Stimulated activated CD8-positive, alpha-beta memory T cell treated with anti-CD3 and anti-CD28 coated beads, Interleukin-7, amount 100 ng/mL, for 48 hours (primary cell): ENCODE data around the gene ANKRD11.
"Not testable (repeated sequence)": the region's sequence is repeated elsewhere in the genome, so short reads cannot be mapped to it uniquely, and the experiment has no call there.

Source experiments
- DNase-seq, 2 donors: peaks; one replicate each; pipeline ENCODE4 v3.0.0-alpha.2; 2020; ENCODE audit warnings: low read depth in 1 of 2; ENCODE audit errors: extremely low read depth in 1 of 2

ANKRD11 gene

DNA sequence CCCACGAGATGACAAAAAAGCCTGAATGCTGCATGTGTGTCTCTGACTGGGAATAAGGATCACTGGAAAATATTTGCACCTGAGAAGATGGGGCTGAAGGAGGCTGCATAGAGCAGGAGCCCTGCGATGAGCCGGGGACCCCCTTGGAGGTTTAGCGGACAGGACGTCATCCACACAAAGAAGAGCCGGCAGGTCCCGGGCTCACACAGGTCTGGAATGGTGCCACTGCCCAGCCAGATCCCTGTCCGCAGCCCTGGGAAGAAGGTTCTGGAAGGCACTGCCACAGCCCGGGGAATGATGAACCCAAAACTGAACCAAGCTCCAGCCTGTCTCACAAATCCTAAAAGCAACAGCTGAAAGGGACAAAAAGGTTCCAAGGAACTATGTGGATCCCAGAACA, 101.8 kb downstream of the ANKRD11 start:
- no peak for DNase-seq

DNA sequence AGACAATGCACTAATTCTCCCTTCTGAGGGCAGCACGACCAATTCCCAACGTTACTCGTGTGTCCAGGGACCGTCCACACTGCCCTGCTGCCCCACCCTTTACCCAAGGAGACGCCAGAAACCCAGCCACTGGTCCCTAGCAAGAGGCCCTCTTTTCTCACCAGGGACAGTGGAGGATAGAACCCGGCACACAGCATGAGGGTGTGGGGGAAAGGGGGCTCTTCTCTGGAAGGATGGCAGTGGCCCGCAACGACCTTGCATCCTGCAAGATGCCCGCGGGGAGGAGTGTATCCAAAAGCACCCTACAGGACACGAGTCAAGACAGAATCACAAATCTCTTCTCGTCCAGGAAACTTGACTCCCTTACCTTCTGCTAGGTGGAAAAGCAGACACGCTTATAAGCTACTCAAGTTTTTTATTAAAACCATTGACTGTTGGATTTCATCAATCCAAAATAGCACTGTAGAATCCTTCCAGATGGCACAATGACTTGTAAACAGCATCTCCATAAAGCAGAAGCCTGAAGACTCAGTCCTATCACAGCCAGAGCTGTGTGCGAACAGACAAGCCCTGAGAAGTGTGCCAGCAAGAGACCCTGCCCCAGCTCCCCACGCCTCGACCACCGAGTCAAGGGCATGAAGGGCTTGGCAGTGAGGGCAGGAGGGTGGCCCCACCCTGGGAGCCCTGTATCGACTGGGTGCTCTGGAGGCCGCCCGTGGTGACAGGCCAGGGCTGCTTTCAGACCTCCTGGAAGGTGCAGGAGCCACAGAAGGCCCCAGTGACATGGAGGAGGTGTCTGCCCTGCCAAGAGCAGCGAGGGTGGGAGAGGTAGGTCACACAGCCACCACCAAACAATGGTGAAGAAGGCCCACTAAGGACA, 103.8 kb downstream of the ANKRD11 start:
- DNase-seq: no peak

DNA sequence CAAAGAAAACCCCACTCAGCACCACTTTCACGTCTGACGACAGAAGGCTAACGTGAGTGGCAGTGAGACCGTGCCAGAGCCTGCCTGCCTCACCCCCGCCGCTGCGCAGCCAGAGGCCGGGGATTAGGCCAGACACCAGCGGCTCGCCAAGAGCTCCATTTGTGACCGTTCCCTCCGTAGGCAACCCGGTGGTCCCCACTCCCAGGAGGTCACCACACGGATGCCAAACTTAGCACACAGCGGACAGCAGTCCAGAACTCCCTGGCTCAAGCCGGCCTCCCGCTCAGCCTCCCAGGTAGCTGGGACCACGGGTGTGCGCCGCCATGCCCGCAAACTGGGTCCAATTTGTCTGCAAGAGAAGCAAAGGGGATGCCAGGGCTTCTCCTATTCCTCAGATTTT, 104.6 kb downstream of the ANKRD11 start:
- DNase-seq: no peak

DNA sequence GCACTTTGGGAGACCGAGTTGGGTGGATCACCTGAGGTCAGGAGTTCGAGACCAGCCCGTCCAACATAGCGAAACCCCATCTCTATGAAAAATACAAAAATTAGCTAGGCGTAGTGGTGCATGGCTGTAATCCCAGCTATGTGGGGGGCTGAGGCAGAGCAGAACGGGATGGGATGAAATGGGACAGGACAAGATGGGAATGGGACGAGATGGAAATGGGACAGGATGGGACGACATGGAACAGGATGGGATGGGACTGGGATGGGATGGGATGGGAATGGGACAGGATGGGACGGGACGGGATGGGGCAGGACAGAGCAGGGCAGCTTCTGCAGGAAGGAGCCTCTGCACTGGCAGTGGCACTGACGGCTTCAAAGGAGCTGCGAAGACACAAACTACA, 106.1 kb downstream of the ANKRD11 start:
- DNase-seq: no peak

DNA sequence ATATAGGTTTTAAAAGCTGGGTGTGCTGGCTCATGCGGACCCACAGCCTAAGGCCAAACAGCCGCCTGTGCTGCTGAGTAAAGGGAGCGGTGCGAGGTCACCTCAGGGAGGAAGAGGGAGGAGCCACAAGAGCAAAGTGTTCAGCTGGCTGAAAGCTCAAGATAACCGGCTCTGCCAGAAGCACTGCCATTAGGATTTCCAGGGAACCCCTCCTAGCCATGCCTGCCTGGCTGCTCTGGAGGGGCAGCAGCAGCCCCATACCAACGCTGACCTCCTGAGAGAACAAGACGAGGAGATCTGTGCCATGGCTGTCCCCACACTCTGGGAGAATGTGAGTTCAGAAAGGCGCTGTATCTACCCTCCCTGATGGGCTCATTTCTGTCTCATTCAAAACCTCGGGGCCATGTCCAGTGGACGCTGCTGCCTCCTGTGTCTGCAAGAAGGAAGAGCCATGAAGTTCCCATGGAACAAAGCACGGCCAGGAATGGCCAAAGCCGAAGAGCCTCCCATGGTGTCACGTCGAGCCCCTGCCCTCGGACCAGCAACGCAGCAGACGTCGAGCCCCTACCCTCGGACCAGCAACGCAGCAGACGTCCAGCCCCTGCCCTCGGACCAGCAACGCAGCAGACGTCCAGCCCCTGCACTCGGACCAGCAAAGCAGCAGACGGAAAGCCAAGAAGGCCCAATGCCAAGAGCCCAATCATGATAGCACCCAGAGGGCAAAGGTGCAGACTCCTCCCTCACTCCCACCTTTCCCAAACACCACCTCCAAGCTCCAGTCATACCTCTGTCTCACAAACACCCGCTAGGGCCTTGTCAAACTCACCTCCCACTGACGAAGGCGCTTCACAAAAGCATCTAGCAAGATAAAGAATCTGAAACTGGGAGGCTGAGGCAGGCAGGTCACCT, 107.0 kb downstream of the ANKRD11 start:
- no peak for DNase-seq

DNA sequence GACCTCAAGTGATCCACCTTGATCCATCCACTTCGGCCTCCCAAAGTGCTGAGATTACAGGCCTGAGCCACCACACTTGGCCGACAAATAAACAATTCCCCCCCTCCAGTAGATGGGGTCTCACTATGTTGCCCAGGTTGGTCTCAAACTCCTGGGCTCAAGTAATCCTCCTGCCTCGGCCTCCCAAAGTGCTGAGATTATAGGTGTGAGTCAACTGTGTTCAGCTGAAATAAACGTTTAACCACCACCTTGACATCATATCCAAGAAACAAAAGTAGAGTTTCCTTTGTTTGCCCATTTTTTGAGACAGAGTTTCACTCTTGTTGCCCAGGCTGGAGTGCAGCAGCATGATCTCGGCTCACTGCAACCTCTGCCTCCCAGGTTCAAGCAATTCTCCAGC, 107.8 kb downstream of the ANKRD11 start:
- not testable (repeated sequence) for DNase-seq

DNA sequence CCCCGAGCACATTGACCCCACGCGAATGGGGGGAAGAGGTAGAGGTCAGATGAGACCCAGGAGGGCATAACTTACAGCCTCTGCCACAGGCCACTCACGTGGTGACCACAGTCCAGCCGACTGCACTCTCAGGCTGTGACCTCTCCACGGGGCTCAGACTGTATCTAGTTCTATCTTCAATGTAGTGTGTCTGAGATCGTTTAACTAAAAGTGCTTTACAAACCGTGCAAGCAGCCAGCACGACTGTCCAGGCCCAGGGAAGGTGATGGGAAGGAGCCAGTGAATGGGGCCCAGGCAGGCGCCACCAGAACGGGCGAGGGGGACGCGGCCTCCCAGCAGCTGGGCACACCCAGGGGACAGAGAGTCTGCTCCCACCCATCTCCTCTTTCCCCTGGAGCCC, 108.6 kb downstream of the ANKRD11 start:
- DNase-seq: no peak

DNA sequence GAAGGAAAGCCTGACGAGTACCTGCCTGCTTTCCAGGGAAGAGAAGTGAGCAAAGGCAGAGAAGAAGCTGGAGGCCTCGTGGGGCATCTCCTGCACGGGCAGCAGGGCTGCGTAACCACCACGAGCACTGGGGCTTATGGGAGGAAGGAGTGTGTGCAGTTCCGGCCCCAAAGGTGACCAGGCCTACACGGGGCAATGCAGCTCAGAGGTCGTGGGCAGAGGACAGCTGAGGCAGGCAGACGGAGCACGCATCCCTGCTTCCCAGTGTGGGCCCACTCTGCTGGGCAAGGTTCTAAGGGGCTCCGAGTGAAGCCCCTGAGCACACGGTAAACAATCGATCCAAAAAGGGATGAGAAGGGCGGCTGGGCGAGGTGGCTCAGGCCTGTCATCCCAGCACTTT, 109.7 kb downstream of the ANKRD11 start:
- DNase-seq: no peak

DNA sequence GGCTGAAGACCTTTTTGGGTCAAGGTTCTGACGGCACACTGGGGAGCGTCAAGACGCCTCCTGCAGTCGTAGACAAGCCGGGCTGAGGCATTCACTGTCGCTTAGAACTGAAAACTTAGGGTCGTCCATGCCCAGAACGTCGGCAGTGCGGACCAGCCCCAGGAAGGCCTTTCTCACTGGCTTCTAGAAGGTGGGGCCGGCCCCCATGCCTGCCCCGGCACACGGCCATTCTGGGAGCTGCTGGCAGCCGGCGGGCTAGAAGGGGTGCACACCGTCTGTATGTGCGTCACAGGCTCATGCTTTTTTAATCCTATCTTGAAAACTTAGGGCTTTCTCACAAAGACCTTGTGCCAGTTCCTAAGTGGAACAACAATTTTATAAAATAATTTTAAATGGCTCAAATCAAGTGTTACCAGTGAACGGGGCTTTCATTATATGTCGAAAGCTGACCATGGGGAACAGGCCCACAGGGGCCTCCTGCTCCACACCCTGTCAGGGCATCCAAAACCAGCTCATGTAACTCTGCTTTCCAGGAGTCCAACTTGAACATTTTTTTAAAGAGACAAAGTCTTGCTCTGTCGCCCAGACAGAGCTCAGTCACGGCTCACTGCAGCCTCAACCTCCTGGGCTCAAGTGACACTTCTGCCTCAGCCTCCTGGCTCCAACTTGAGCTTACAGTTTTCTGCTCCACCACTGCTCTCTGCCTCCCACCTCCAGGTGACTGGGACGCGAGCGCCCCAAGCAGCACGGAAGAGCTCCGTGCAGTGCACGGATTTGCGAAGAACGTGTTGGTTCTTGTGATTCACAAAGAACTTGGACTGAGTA, 111.2 kb downstream of the ANKRD11 start:
- no peak for DNase-seq

DNA sequence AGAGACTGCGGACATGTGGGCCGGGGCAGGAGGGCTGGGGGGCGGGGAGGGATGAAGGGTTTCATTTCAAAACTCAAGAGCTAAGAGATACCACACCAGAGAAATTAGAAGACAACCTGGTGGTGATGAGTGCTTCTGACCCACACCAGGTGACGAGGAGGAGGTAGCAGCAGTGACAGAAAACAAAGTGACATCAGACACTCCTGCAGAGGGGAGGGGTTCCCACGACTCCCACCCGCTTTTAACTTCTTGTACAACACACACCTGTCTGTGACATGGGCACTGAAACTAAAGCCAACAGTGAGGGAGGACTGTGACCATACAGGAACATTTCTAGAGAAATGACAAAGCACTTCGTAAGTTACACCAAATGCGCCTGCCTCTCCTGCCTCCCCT, 112.9 kb downstream of the ANKRD11 start:
- DNase-seq: no peak

DNA sequence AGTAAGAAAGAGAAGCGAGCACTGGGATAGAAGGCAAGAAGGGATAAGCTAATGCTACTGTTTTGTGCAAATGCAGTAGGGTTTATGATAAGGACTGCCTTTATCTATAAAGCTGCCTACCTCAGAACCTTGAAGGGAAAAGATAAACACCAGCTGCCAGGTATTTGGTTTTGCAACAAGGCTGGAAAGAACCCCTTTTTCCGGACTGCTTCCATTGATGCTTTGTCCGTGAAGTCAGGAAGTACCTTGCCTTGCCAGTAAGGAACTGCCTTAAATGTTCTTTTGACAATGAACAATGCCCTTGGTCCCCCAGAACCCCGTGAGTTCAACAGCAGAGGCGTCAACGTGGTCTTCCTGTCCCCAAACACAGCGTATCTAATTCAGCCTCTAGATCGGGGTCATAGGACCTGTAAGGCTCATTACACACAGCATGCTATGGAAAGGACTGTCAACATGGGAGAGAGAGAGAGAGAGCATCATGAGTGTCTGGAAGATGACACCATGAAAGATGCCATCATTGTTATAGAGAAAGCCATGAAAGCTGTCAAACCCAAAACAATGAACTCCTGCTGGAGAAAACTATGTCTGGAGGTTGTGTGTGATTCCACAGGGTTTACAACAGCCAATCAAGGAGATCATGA, 113.4 kb downstream of the ANKRD11 start:
- no peak for DNase-seq

DNA sequence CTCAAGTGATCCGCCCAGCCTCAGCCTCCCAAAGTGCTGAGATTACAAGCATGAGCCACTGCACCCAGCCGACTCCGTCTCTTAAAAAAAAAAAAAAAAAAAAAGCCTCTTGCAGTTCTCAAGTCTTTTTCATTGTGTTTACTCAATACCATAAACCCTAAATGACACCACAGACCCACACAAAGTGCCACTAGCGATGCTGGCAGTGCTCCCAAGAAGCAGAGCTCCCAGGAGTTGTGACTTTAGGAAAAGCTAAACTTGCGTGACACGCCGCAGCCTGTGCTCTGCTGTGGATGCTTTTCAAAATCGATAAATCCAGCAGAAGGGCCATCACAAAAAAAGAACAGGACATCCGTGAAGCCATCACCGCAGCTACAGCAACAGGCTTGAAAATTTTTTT, 114.7 kb downstream of the ANKRD11 start:
- DNase-seq: no peak

DNA sequence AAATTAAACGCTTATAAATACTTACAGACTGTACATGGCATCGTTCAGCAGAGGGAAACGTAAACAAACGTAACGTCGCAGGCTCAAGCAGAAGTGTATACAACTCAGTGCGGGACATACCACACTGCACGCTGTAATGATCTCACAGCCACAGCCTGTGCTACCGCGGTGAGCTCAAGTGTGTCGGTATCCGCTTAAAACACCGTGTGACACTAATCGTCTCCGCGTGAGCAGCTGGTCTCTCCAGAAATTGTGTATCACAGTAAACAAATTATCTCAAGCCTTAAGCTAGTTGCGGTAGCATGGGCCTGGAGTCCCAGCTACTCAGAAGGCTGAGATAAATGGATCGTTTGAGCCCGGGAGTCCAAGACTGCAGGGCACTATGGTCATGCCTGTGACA, 115.3 kb downstream of the ANKRD11 start:
- DNase-seq: no peak

DNA sequence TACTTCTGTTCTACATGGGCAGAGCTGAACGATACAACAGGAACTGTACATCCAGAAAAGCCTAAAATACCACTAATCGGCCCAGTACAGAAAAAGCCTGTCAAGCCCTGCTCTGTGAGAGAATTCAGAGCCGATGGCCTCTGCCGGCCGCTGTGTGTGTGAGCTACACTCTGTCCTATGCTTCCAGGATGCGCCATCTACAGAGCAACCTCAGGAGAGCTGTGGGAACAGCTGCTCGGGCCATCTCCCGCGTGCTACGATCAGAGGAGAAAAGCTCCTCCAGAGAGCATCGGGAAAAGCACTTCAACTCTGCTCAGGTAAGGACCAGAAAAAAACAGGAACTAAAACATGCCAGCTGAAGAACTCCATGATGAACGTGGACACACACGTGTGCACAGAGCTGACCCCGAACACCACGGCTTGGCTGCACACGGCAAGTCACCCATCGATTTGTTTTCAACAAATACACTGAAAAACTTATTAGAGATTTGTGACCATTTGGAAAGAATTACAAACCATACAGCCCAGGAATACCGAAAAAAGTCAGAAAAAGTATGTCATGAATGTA, 115.9 kb downstream of the ANKRD11 start:
- no peak for DNase-seq

DNA sequence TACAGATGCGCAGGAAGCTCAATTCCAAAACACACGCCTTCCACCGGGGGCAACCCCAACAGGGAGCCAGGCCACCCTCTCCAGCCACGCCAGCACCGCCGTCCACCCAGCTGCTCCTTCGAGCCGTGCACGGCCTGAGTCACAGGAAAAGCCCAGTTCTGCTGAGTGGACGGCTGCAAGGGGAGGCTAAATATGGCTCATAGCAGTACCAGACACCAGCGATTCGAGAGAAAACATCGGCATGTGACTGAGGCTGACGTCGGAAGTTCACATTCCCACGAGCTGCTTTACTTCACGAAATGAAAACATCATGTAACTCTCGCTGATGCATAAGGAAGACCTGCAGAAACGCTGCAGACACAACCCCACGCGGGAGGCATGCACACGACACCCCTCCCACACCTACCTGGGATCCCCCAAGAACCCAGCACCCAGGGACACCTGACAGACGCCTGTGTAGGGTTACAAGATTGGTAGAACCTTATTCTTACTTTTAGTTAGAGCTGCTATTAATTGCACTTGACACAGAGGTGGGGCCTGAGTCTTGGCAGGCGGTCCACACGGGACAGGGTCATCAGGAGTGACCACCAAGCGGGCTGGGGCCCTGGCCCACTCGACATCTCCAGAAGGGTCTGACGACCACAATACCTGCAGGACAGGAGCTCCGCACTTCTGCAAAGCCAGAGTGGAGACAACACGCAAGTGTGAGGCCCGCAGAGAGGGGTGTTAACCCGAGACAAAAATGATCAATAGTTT, 116.8 kb downstream of the ANKRD11 start:
- no peak for DNase-seq

DNA sequence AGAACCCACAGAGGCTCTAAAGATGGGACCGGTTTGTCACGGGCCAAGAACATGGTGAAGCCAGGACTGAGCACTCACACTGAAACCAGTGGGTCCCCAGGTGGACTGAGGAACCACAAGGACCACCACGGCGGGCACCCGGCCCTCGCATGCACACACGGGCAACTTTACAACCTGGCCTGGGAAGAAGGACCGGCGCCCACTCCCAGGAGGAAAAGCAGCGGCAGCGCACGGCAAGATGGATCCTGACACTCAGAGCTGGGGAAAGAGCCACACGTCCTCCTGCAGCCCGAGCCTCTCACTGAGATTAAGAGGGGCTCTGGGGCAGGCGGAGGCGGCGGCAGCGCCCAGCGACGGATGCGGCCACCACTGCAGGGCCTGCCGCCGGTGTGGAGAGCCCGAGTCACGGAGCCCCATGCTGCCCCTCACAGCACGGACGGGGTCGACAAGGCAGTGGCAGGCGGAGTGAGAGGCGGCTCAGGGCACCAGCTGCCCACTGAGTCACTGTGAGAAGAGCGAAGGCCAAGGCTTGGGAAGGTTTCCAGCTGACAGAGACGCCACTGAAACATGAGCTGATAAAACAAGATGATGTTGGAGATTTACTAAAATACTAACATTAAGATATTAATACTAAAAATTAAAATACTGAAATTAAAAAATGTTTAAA, 118.3 kb downstream of the ANKRD11 start:
- no peak for DNase-seq

DNA sequence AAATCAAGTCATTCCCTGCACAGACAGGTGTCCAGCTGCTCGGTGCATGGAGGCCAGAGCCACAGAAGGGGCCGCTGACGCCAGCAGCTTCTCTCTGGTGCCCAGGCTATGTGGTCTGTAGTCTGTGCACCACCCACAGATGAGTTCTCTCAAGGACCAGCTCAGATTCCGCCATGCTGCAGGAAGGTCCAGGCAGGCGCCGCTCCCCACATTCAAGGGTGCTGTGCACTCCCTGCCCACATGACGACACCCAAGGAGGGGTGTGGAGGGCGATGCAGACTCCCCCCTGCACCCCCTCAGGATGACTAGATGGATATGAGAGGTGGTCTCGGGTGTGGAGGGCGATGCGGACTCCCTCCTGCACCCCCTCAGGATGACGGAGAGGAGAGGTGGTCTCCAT, 119.0 kb downstream of the ANKRD11 start:
- DNase-seq: no peak

DNA sequence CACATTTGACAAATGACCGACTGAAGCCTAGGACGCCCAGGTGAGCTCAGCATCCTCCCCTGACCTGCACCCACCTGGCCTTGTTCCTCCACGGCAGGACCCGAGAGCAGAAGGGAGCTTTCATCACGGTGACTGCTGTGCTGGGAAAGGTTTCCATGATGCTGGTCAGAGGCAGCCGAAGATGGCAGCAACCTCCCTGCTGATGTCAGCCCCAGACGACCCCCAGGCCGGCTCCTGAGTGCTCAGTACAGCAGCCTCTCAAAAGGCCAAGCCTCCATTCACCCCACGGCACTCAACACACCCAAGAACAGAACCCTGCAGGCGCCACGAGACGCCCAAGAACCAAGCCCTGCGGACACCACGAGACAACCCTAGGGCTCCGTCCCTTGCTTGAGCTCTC, 119.8 kb downstream of the ANKRD11 start:
- no peak for DNase-seq

DNA sequence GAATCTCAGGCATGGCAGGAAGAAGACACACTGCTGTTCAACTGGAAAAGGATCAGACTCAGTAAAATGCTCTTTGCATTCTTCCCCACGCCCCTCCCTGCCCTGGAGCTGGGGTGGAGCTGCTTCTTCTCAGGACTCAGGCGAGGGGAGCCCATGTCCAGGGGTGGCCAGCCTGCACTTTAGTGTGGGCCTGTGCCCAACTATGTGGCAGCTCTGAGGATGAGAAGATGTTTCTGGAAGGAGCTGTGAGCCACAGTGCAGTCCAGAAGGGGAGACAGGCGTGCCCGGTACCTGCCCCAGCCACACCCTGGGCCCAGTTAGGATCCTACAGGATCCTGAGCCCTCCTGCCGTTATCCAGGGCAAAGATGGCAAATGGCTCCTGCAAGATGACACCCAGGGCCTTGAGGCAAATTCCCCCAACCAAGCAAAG, 120.3 kb downstream of the ANKRD11 start:
- DNase-seq: no peak
